CD4-positive, alpha-beta T cell (primary cell): ENCODE data around the gene TOB2. TPM values are rescaled to one million over a fixed set of nuclear protein-coding genes. Genes with fewer than 3 reads are reported as not detected.
"Not testable (repeated sequence)": the region's sequence is repeated elsewhere in the genome, so short reads cannot be mapped to it uniquely, and the experiment has no call there.

Experiments used
- ATAC-seq: fragments of 200-7000 bp; cut with Tn5 transposase; one replicate; pipeline ENCODE4 v1.10.0; 2022; ENCODE audit warnings: mild to moderate bottlenecking; ENCODE audit not compliant: poor library complexity
- CTCF ChIA-PET: fragments of 350-600 bp; sonication (Branson Sonifier 250); formaldehyde crosslinking; loops from one replicate; lab custom pipeline; 2021; ENCODE audit warnings: antibody characterized with exemption, inconsistent platforms; lab: Charles Lee
- POLR2A ChIA-PET: fragments of 350-600 bp; sonication (Branson Sonifier 250); formaldehyde crosslinking; loops from one replicate; lab custom pipeline; 2021; ENCODE audit warnings: antibody characterized with exemption, inconsistent platforms; lab: Charles Lee
- DNase-seq, 14 experiments: peaks; one replicate each; pipeline ENCODE4 v3.0.0-alpha.2; 2013 to 2020; ENCODE audit warnings: mixed read lengths in 2 of 14
- H3K27ac ChIP-seq, 2 donors: one replicate each; pipeline versions ENCODE4 v1.5.1 to v1.7.0; 2013; ENCODE audit warnings: low read length in 2 of 2, low read depth in 1 of 2, mild to moderate bottlenecking in 1 of 2
- H3K27me3 ChIP-seq, 2 experiments: 1 replicate in 1 of 2; 2 replicates in 1 of 2; pipeline versions ENCODE4 v1.6.1 to v1.7.0; 2013; ENCODE audit warnings: low read length in 2 of 2, control low read depth in 1 of 2, mild to moderate bottlenecking in 1 of 2, moderate library complexity in 1 of 2; ENCODE audit not compliant: insufficient read depth in 2 of 2, control insufficient read depth in 1 of 2
- H3K36me3 ChIP-seq: one replicate; pipeline ENCODE4 v1.6.1; 2013; ENCODE audit warnings: low read length, control low read depth; ENCODE audit not compliant: insufficient read depth
- H3K4me1 ChIP-seq: one replicate; pipeline ENCODE4 v1.6.1; 2013; ENCODE audit warnings: low read length, control low read depth; ENCODE audit not compliant: insufficient read depth
- H3K4me3 ChIP-seq: one replicate; pipeline ENCODE4 v1.5.1; 2013; ENCODE audit warnings: mild to moderate bottlenecking, low read length, moderate library complexity
- H3K9me3 ChIP-seq, 2 experiments: 1 replicate in 1 of 2; 2 replicates in 1 of 2; pipeline versions ENCODE4 v1.6.1 to v1.7.0; 2013; ENCODE audit warnings: low read length in 2 of 2, mild to moderate bottlenecking in 2 of 2, control low read depth in 1 of 2, moderate library complexity in 1 of 2; ENCODE audit not compliant: control insufficient read depth in 1 of 2, insufficient read depth in 1 of 2
- H3K27ac Mint-ChIP-seq: one replicate; pipeline ENCODE4 v1.8.0; 2020; ENCODE audit warnings: mixed read lengths
- H3K27me3 Mint-ChIP-seq: one replicate; pipeline ENCODE4 v1.8.0; 2021; ENCODE audit warnings: mixed read lengths
- H3K36me3 Mint-ChIP-seq: one replicate; pipeline ENCODE4 v1.8.0; 2021; ENCODE audit warnings: low read depth, mixed read lengths
- H3K4me1 Mint-ChIP-seq: one replicate; pipeline ENCODE4 v1.8.0; 2021; ENCODE audit warnings: low read depth, mixed read lengths
- H3K4me3 Mint-ChIP-seq: one replicate; pipeline ENCODE4 v1.8.0; 2020; ENCODE audit warnings: mild to moderate bottlenecking, mixed read lengths
- H3K9me3 Mint-ChIP-seq: one replicate; pipeline ENCODE4 v1.8.0; 2020; ENCODE audit warnings: mixed read lengths
- CTCF ChIP-seq: fragments of 200-600 bp; IDR thresholded peaks from one replicate; pipeline ENCODE4 v1.8.0; 2022; ENCODE audit warnings: antibody characterized with exemption, mild to moderate bottlenecking
- intact Hi-C, 2 experiments: fragments of 100-400 bp; cut with DNase I in 1 of 2; cut with micrococcal nuclease in 1 of 2; formaldehyde crosslinking; loops; one replicate each; pipeline versions ENCODE4 v1.15.1 to v1.9.0; 2023 to 2025; cut with DNase I, micrococcal nuclease
- total RNA-seq, 174 experiments: library from RNA in 2 of 174; stranded (reverse) in 2 of 174; gene quantifications; one replicate each; pipeline ENCODE4 v1.2.3 and lab custom pipeline; 2021 to 2026

TOB2 gene
- total RNA-seq, 2 experiments from 2014 or later: 21.0 to 26.7 TPM

- no peak overlapping the region for H3K4me3 ChIP-seq
- H3K4me3 Mint-ChIP-seq: no peak overlapping the region
- peaks cover 36% of the 10 kb centered on the region for H3K36me3 Mint-ChIP-seq
Measured at GRCh38 chr22:41436322-41437113, 10.1 kb downstream of the TOB2 start.

GRCh38 chr22:41435560-41435959 is 11.0 kb downstream of the TOB2 start:
- Histone ChIP-seq H3K4me1 (peaks cover 22% of the 10 kb centered on the region), H3K27ac (peak overlapping the region in 1 of 2 donors; percentile 29), H3K9me3 (no peaks in the 10 kb centered on the region), H3K36me3 (peaks cover 56% of the 10 kb centered on the region), H3K4me3 (no peak overlapping the region), H3K27me3 (no peaks in the 10 kb centered on the region)
- intact Hi-C loops: no loop called here
- ChIA-PET CTCF (no interaction called here), POLR2A (interaction anchor here (0.6 to 2.9 kb wide), 2 partner anchors 10 to 325 kb away, joined by 3 to 11 read pairs; partner anchors contain the start of gene TOB2)
- H3K4me1 Mint-ChIP-seq: no peaks in the 10 kb centered on the region
- no peak overlapping the region for H3K4me3 Mint-ChIP-seq
- TF ChIP-seq CTCF: no peak
- peak overlapping the region; percentile 9 for H3K27ac Mint-ChIP-seq
- ATAC-seq (no peak), DNase-seq (no peak)
- peaks cover 41% of the 10 kb centered on the region for H3K36me3 Mint-ChIP-seq
- no peaks in the 10 kb centered on the region for H3K9me3 Mint-ChIP-seq
- H3K27me3 Mint-ChIP-seq: no peaks in the 10 kb centered on the region

More at GRCh38 chr22:41436322-41437113, 10.1 kb downstream of the TOB2 start:
- no peaks in the 10 kb centered on the region for H3K9me3 ChIP-seq
- TF ChIP-seq CTCF: no peak
- H3K27me3 Mint-ChIP-seq: no peaks in the 10 kb centered on the region
- intact Hi-C loops: no loop called here
- peaks cover 22% of the 10 kb centered on the region for H3K4me1 ChIP-seq
- H3K36me3 ChIP-seq: peaks cover 49% of the 10 kb centered on the region
- no peak for DNase-seq
- no peak overlapping the region for H3K27ac ChIP-seq
- CTCF ChIA-PET: no interaction called here
- no peak for ATAC-seq
- H3K27ac Mint-ChIP-seq: peak overlapping the region; percentile 9
- H3K27me3 ChIP-seq: no peaks in the 10 kb centered on the region
- POLR2A ChIA-PET: interaction anchor here (0.6 to 2.9 kb wide), 4 partner anchors 9 to 324 kb away, joined by 3 to 11 read pairs (median 4); partner anchors contain the start of gene TOB2
- H3K4me1 Mint-ChIP-seq: no peaks in the 10 kb centered on the region
- no peaks in the 10 kb centered on the region for H3K9me3 Mint-ChIP-seq

- peaks cover 22% of the 10 kb centered on the region for H3K4me1 ChIP-seq
- POLR2A ChIA-PET, H3K27ac ChIP-seq, H3K9me3 ChIP-seq, H3K27ac Mint-ChIP-seq, H3K27me3 ChIP-seq, H3K9me3 Mint-ChIP-seq, DNase-seq, intact Hi-C loops, H3K27me3 Mint-ChIP-seq, ATAC-seq, H3K4me1 Mint-ChIP-seq, CTCF ChIA-PET, H3K4me3 Mint-ChIP-seq, H3K4me3 ChIP-seq: not testable (repeated sequence)
- peaks cover 41% of the 10 kb centered on the region for H3K36me3 Mint-ChIP-seq
- peaks cover 57% of the 10 kb centered on the region for H3K36me3 ChIP-seq
Measured at GRCh38 chr22:41434361-41435003, 12.1 kb downstream of the TOB2 start.

- H3K4me1 Mint-ChIP-seq, intact Hi-C loops, H3K9me3 Mint-ChIP-seq, POLR2A ChIA-PET, ATAC-seq, H3K27me3 ChIP-seq, H3K4me3 Mint-ChIP-seq, H3K27ac ChIP-seq, H3K27me3 Mint-ChIP-seq, H3K27ac Mint-ChIP-seq, CTCF ChIA-PET, DNase-seq, H3K9me3 ChIP-seq, H3K4me3 ChIP-seq: not testable (repeated sequence)
- peaks cover 36% of the 10 kb centered on the region for H3K36me3 Mint-ChIP-seq
- H3K36me3 ChIP-seq: peaks cover 57% of the 10 kb centered on the region
- H3K4me1 ChIP-seq: peaks cover 18% of the 10 kb centered on the region
Measured at GRCh38 chr22:41433480-41433879, 13.1 kb downstream of the TOB2 start.
